Stimulated activated CD4-positive, alpha-beta T cell treated with anti-CD3 and anti-CD28 coated beads, Interleukin-2, amount 100 ng/mL, for 48 hours (primary cell): ENCODE measurements around the gene ZBTB32.
A peak's percentile ranks its signal among the peaks of the same experiment; 100 is the strongest.
"Not testable (repeated sequence)": the region's sequence is repeated elsewhere in the genome, so short reads cannot be mapped to it uniquely, and the experiment has no call there.

Source experiments
- DNase-seq, 2 donors: peaks; one replicate each; pipeline ENCODE4 v3.0.0-alpha.2; 2020

ZBTB32 gene, protein sequence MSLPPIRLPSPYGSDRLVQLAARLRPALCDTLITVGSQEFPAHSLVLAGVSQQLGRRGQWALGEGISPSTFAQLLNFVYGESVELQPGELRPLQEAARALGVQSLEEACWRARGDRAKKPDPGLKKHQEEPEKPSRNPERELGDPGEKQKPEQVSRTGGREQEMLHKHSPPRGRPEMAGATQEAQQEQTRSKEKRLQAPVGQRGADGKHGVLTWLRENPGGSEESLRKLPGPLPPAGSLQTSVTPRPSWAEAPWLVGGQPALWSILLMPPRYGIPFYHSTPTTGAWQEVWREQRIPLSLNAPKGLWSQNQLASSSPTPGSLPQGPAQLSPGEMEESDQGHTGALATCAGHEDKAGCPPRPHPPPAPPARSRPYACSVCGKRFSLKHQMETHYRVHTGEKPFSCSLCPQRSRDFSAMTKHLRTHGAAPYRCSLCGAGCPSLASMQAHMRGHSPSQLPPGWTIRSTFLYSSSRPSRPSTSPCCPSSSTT

GRCh38 chr19:35704218-35704617 lies at the start of gene ZBTB32:
Gene ZBTB32 (plus strand): TSS chr19:35704558. CDS start chr19:35714627, 10,069 bp downstream.
- no peak for DNase-seq

DNA sequence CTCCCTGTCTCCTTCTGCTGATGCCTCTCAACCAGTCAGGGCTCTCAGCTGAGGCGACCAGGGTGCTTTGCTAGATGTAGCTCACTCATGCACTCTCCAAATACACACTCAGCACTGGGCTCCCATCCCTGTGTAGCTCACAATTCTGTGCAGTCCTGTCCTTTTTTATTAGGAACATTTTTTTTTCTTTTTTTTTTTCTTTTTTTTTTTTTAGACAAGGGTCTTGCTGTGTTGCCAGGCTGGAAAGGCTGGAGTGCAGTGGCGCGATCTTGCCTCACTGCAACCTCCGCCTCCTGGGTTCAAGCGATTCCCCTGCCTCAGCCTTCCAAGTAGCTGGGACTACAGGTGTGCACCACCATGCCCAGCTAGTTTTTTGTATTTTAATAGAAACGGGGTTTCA lies 49.5 kb upstream of the ZBTB32 start:
- not testable (repeated sequence) for DNase-seq

DNA sequence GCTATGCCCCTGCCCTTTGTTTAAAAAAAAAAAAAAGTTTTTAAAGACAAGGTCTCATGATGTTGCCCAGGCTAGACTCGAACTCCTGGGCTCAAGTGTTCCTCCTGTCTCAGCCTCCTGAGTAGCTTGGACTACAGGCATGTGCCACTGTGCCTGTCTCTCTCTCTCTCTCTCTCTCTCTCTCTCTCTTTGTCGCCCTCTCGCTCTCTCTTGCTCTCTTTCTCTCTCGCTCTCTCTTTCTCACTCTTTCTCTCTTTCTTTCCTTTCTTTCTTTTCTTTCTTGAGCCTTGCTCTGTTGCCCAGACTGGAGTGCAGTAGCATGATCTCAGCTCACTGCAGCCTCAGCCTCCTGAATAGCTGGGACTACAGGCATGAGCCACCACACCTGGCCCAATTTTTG lies 48.8 kb upstream of the ZBTB32 start:
- no peak for DNase-seq

DNA sequence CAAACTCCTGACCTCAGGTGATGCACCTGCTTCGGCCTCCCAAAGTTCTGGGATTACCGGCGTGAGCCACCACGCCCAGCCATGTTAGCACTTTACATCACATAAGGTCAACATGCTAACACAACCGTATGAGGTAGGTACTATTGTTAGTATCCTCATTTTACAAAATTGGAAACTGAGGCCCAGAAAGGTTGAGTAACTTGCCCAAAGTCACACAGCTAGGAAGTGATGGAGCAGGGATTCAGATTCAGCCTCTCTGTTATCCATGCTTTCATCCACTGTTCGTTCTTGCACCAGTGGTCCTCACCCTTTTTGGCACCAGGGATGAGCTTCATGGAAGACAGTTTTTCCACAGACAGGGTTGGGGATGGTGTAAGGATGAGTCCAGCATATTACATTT lies 47.7 kb upstream of the ZBTB32 start:
- no peak for DNase-seq

DNA sequence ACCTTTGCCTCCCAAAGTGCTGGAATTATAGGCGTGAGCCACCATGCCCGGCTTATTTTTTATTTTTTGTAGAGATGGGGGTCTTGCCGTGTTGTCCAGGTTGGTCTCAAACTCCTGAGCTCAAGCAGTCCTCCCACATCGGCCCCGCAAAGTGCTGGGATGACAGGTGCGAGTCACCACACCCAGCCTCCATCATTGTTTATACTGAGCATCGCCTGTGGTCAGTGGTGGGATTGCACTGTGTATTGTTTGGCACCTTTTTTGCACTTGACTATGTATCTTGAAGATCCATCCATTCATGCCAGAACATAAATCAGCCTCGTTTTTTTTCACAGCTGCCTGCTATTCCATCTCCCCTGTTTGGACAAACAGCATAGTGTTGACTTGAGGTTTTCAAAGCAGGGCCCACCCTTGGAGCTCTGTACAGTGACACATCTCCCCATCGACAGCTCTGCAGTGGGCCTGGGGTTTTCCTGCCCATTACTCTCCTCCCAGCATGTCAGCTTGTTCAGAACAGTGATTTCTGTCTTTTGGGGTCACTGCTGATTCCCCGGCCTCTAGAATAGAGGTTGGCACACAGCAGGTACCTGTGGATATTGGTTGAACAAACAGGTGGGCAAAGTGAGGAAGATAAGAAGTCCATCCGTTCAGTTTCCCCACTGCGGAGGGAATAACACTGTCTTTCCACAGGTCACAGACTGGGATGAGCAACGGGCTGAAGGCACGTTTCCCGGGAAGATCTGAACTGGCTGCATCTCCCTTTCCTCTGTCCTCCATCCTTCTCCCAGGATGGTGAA lies 46.3 kb upstream of the ZBTB32 start:
- no peak for DNase-seq

DNA sequence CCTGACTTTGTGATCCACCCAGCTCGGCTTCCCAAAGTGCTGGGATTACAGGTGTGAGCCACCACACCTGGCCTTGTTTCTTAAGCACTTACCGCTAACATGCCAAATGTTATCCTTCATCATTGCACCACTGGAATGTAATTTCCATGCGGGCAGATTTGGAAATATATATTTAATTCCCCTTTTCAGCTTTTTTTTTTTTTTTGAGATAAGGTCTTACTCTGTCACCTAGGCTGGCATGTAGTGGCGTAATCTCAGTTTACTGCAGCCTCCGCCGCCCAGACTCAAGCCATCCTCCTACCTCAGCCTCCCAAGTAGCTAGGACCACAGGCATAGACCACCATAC lies 42.4 kb upstream of the ZBTB32 start:
- DNase-seq = no peak

- no peak for DNase-seq
Measured at GRCh38 chr19:35663981-35664380, 40.4 kb upstream of the ZBTB32 start.

- no peak for DNase-seq
Measured at GRCh38 chr19:35665157-35665556, 39.2 kb upstream of the ZBTB32 start.

- DNase-seq = no peak
Measured at GRCh38 chr19:35665604-35666003, 38.8 kb upstream of the ZBTB32 start.

DNA sequence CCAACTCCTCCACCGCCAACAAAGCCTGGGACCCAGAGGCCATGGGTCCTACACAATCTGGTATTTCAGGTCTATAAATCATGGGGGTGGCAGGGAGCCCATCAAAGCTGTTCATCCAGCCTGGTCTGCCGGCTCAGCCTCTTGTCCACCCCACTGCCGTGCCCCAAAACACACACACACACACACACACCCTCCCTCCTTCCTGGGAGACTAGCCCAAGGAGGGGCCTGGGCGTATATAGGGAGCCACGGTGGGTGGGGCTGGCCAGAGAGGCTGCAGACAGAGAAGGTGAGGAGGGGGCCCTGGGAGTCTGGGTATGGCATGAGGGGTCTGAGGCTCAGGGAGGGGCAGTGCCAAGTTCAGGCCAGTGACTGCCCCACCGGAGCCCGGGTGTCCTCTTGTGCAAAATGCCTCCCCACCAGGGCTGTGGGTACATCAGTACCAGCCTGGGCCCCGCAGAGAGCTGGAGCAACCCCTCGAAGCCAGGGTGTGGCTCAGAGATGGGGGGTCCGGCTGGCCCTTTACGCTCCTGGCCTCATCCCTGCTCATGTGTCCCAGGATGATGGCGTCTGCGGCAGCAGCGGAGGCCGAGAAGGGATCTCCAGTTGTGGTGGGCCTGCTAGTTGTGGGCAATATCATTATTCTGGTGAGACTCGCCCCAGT lies 38.0 kb upstream of the ZBTB32 start, which contains the start of gene UPK1A:
Gene UPK1A, plus strand, starts transcription at position 267 of the 663 bp plus-strand sequence. Its CDS starts 296 bp downstream, at position 563.
- no peak for DNase-seq

- DNase-seq = no peak
Measured at GRCh38 chr19:35669566-35669965, 34.8 kb upstream of the ZBTB32 start.

- no peak for DNase-seq
Measured at GRCh38 chr19:35669974-35670373, 34.4 kb upstream of the ZBTB32 start.

GRCh38 chr19:35670686-35671085 lies 33.7 kb upstream of the ZBTB32 start:
- no peak for DNase-seq

GRCh38 chr19:35671818-35672217 lies 32.5 kb upstream of the ZBTB32 start:
- DNase-seq = no peak

DNA sequence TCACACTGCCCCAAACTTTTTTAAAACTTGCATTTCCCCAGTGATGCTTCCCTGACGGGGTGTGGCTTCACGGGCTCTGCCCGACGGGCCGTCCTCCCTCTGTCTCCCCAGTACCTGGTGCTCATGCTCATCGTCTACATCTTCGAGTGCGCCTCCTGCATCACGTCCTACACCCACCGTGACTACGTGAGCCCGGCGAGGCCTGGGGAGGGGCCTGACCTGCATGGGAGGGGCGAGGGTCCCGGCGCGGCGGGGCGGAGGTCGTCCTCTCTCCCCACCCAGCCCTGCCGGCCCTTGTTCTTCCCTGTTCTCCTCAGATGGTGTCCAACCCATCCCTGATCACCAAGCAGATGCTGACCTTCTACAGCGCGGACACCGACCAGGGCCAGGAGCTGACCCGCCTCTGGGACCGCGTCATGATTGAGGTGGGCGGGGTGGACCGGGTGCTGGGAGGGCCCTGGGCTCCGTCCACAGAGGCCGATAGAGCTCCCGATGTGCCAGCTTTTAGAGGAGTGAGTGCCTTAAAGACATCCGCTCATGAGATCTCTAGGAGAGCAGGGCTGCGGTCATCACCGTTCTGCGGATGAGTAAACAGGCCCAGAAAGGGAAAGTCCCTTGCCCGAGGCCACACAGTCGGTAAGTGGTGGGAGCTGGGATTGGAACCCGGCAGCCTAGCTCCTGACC lies 31.1 kb upstream of the ZBTB32 start:
- peak; percentile 42 to 43 for DNase-seq

DNA sequence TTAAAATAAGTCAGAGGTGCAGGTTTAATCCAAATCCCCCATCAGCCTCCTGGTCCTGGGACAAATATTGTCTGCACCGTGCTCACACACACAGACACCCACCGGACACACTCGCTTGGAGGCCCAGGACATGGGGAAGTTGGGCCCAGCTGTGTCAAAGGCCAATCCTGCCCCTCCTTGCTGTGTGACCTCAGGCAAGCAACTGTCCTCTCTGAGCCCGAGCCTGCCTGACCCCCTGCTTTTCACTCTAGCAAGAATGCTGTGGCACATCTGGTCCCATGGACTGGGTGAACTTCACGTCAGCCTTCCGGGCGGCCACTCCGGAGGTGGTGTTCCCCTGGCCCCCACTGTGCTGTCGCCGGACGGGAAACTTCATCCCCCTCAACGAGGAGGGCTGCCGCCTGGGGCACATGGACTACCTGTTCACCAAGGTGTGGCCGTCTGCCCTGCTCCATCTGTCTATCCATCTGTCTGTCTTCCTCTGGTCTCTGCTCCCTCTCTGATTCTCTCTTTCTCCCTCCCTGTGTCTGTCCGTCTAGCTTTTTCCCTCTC lies 28.7 kb upstream of the ZBTB32 start:
- no peak for DNase-seq

DNA sequence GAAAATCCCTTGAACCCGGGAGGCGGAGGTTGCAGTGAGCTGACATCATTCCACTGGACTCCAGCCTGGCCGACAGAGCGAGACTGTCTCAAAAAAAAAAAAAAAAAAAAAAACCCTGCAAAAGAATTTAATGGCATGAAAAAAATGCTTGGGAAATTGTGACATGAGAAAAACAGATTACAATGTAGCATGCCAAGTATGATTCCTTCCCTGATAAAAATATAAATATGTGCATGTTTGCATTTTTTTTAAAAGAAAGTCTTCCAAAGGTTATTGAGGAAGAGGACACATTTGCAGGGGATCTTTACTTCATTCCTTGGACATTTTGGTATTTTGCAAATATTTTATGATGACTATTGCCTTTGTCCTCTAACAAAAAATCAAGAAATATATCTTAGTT lies 14.5 kb upstream of the ZBTB32 start:
- no peak for DNase-seq

DNA sequence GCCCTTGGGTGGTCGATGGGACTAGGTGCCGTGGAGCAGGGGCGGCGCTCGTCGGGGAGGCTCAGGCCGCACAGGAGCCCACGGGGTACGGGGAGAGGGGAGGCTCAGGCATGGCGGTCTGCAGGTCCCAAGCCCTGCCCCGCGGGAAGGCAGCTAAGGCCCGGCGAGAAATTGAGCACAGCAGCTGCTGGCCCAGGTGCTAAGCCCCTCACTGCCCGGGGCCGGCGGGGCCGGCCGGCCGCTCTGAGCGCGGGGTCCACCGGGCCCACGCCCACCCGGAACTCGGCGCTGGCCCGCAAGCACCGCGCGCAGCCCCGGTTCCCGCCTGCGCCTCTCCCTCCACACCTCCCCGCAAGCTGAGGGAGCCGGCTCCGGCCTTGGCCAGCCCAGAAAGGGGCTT lies 13.3 kb upstream of the ZBTB32 start:
- not testable (repeated sequence) for DNase-seq

- DNase-seq = no peak
Measured at GRCh38 chr19:35692010-35692409, 12.3 kb upstream of the ZBTB32 start.

GRCh38 chr19:35693422-35693821 lies 10.9 kb upstream of the ZBTB32 start:
- DNase-seq = no peak

- DNase-seq = peak; percentile 93 to 94
Measured at GRCh38 chr19:35693835-35694599, 10.3 kb upstream of the ZBTB32 start.
